ENCODE measurements around the gene C10orf90.

- TF ChIP-seq, protein P1, sequence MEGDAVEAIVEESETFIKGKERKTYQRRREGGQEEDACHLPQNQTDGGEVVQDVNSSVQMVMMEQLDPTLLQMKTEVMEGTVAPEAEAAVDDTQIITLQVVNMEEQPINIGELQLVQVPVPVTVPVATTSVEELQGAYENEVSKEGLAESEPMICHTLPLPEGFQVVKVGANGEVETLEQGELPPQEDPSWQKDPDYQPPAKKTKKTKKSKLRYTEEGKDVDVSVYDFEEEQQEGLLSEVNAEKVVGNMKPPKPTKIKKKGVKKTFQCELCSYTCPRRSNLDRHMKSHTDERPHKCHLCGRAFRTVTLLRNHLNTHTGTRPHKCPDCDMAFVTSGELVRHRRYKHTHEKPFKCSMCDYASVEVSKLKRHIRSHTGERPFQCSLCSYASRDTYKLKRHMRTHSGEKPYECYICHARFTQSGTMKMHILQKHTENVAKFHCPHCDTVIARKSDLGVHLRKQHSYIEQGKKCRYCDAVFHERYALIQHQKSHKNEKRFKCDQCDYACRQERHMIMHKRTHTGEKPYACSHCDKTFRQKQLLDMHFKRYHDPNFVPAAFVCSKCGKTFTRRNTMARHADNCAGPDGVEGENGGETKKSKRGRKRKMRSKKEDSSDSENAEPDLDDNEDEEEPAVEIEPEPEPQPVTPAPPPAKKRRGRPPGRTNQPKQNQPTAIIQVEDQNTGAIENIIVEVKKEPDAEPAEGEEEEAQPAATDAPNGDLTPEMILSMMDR (IDR thresholded peaks at IDR 0.05) = no peak
- no peak for TF ChIP-seq EP300 (IDR thresholded peaks at IDR 0.05)
Measured at GRCh38 chr10:126434235-126434634, 236.3 kb downstream of the C10orf90 start.

All from ovary (tissue), 3 donors.